Measurements from ENCODE around the gene ZSWIM8.

The ZSWIM8 gene

GRCh38 chr10:73746721-73747120 is 38.7 kb upstream of the ZSWIM8 start:
- no peak overlapping the region for H3K27ac ChIP-seq
- TF ChIP-seq CTCF (conservative IDR thresholded peaks at IDR 0.05) (no peak), ZFX (IDR thresholded peaks at IDR 0.05) (no peak)

DNA sequence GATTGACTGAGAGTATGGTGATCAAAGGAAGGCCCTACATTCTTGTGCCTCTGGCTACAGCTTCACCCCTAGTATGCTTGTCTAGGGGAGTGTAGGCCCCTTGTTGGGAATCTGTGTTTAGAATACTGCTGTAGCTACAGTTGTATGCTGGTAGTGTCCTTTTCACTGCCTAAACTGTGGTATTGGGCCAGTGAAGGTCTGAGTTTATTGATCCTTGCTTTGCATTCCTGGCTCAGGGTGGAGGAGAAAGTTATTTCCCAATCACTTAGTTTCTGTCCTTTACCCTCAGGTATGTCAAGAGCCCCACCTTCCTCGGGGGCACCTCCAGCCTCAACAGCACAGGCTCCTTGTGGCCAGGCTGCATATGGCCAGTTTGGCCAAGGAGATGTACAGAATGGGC is 34.6 kb upstream of the ZSWIM8 start:
- H3K27ac ChIP-seq, result no peak overlapping the region
- no peak for TF ChIP-seq ZFX (IDR thresholded peaks at IDR 0.05)
- no peak for TF ChIP-seq CTCF (conservative IDR thresholded peaks at IDR 0.05)

GRCh38 chr10:73756183-73756582 is 29.2 kb upstream of the ZSWIM8 start:
- TF ChIP-seq CTCF (conservative IDR thresholded peaks at IDR 0.05) (no peak), ZFX (IDR thresholded peaks at IDR 0.05) (no peak)
- no peak overlapping the region for H3K27ac ChIP-seq

DNA sequence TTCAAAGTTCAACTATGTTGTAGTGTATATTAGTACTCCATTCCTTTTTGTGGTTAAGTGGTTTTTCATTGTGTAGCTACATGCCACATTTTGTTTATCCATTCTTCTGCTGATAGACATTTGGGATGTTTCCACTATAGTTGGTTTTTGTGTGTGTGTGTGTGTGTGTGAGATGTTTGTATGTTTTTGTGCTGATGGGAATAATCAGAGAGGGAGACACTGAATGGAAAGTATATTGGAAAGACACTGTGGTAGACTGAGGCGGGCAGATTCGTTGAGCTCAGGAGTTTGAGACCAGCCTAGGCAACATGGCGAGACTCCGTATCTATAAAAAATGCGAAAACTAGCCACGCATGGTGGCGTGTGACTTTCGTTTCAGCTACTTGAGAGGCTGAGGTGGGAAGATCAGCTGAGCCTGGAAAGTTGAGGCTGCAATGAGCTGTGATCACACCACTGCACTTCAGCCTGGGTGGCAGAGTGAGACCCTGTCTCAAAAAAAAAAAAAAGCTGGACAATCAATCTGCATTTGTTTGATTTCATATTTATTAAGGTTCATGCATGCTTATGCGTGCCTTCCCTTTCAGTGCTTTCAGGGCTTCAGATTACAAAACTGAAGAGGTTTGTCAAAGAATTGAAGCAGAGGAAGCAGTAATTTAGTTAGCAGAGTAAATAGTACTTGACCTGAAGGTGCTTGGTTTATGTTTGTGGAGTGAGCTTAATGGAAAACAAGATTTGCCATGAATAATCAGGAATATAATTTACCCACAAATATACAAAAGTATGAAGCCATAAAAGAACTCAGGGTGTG is 26.5 kb upstream of the ZSWIM8 start:
- no peak for TF ChIP-seq CTCF (conservative IDR thresholded peaks at IDR 0.05)
- no peak for TF ChIP-seq ZFX (IDR thresholded peaks at IDR 0.05)
- no peak overlapping the region for H3K27ac ChIP-seq

DNA sequence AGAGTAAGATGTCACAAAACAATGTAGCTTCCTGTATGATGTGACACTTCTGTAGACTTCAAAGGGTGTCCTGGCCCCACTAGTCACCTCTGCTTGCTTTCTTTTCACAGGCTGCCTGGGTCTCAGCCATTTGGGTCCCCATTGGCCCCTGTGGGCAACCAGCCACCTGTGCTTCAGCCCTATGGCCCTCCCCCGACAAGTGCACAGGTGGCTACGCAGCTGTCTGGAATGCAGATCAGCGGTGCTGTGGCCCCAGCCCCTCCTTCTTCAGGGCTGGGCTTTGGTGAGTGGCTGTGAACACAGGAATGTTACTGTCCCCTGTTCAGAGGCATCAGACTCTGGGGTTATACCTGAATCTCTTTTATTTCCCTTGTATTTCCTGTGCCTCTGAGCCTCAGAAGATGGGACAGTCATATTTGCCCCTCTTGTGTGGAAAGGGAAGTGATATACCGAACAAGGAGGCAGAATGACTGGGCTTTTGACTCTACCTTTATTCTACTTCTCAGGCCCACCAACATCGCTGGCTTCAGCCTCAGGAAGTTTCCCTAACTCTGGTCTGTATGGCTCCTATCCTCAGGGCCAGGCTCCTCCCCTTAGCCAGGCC is 25.8 kb upstream of the ZSWIM8 start:
- no peak overlapping the region for H3K27ac ChIP-seq
- TF ChIP-seq CTCF (conservative IDR thresholded peaks at IDR 0.05), result no peak
- TF ChIP-seq ZFX (IDR thresholded peaks at IDR 0.05), result no peak

- H3K27ac ChIP-seq, result no peak overlapping the region
- TF ChIP-seq ZFX (IDR thresholded peaks at IDR 0.05) (no peak), CTCF (conservative IDR thresholded peaks at IDR 0.05) (no peak)
Observed at GRCh38 chr10:73761781-73762180, 23.6 kb upstream of the ZSWIM8 start.

DNA sequence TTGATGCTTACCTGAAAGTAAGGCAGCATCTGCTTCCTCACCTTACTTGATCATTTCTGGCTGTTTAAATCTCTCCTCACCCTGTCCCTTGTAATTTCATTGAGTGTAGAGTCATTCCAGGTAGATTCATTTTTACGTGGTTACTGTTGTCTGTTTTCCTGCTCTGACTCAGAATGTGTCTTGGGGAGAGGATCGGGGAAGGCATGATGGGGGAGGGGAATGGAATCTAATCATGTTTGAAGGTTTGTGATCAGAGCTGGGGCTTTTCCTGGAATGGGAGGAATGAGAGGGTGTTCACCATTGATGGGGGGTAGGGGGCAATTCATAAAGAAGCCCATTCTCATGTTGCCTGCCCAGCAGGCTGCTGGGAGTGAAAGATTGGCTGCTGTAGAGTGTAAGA is 22.5 kb upstream of the ZSWIM8 start:
- no peak overlapping the region for H3K27ac ChIP-seq
- TF ChIP-seq CTCF (conservative IDR thresholded peaks at IDR 0.05), result no peak
- no peak for TF ChIP-seq ZFX (IDR thresholded peaks at IDR 0.05)
